Fibroblast of the conjunctiva (primary cell): ENCODE data around the gene MORN3.
"Not testable (repeated sequence)": the region's sequence is repeated elsewhere in the genome, so short reads cannot be mapped to it uniquely, and the experiment has no call there.

ENCODE experiments used
- DNase-seq: peaks from one replicate; pipeline ENCODE4 v3.0.0-alpha.2; 2010; ENCODE audit warnings: low read depth

The MORN3 gene, protein sequence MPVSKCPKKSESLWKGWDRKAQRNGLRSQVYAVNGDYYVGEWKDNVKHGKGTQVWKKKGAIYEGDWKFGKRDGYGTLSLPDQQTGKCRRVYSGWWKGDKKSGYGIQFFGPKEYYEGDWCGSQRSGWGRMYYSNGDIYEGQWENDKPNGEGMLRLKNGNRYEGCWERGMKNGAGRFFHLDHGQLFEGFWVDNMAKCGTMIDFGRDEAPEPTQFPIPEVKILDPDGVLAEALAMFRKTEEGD

DNA sequence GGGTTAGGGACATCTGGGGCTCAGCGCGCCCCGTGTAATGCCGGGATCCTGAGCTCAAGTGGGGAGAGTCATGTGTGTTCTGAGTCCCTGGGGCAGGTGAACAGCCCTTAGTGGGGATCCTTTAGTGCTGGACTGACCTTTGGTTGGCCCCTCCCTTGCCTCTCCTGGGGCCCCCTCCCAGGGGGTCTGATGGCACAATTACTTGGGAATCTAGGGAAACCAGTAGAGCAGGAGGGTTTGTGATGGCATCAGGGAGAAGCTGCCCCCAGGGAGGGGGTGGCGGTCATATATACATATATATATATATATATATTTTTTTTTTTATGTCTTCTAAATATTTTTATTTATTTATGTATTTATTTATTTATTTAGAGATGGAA lies at the start of gene MORN3:
Gene MORN3 (minus strand): TSS at position 134 of the 380 bp plus-strand sequence. CDS start 171 bp downstream, outside the sequence.
- no peak for DNase-seq

DNA sequence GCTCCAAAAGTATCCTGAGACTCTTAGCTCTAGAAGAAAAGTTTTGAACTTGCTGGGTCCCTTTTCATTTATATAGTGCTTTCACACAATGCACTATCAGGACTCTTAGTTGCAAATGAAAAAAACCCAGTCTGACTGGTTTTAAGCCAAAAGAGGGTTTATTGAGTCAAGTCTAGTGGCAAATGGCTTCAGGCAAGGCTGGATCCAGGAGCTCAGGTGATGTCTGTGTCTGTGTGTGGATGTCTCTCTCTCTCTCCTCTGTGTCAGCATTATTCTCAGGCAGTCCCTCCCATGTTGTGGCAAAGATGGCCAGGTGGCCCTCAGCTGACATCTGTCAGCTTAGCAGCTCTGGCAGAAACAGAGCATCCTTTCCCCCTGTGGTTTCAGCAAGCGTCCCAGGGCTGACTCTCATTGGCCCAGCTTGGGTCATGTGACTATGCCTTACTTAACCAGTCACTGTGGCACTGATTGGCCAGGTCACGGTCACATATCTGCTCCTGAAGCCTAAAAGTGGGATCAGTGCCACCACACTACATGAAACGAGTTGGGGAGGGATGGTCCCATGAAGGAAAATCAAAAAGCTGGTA lies 49.3 kb upstream of the MORN3 start:
- no peak for DNase-seq

DNA sequence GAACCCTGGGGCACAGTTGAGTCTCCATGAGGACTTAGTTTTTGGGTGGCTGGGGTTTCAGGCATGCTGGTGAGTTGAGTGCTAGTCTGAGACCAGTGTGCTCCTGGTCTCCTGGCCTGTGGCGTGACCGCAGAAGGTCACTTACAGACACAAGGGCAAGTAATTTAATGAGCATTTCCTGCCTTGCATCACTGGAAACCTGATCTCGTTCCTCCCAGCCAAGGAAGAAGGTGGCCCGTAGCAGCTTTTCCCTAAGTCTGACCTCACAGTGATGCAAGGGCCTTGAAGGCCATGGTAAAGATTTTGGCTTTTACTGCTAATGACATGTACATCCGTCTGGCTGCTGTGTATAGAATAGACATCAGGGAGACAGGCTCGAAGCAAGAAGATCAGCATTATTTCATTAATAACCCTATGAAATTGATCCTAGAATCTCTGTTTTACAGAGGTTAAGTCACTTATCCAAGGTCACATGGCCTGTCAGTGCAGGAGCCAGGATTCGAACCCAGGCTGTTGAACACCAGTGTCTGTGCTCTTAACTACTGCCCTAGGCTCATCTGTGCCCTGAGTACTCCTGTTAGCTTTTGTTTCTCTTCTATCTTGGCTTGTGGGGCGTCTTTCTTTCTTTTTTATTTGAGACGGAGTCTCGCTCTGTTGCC lies 47.7 kb upstream of the MORN3 start:
- DNase-seq: peak; percentile 87

DNA sequence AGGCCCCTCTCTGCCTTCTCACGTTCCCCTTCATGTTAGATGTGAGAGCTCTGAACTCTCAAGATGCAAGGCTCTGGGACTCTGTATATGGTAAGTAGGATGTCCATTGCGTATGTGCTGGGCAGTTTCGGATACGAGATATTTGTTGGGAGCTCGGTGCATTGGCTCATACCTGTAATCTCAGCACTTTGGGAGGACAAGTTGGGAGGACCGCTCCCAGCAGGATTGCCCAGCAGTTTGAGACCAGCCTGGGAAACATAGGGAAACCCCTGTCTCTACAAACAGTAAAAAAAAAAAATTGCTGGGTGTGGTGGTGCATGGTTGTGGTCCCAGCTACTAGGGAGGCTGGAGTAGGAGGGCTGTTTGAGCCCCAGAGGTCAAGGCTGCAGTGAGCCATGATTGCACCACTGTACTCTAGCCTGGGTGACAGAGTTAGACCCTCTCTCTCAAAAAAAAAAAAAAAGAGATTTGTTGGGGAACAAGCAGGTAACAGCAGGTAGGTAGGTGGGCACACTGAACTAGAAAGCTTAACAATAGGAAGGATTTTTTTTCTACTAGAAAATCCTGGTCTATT lies 46.5 kb upstream of the MORN3 start:
- no peak for DNase-seq

DNA sequence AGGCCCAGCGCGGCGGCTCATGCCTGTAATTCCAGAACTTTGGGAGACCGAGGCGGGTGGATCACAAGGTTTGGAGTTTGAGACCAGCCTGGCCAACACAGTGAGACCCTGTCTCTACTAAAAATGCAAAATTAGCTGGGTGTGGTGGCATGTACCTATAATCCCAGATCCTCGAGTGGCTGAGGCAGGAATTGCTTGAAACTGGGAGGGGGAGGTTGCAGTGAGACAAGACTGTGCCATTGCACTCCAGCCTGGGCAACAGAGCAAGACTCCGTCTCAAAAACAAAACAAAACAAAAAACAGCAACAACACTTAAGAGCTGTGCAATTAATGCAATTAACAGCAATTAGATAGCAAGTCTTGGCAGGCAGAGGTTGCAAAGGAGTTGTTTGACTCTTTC lies 45.6 kb upstream of the MORN3 start:
- not testable (repeated sequence) for DNase-seq

DNA sequence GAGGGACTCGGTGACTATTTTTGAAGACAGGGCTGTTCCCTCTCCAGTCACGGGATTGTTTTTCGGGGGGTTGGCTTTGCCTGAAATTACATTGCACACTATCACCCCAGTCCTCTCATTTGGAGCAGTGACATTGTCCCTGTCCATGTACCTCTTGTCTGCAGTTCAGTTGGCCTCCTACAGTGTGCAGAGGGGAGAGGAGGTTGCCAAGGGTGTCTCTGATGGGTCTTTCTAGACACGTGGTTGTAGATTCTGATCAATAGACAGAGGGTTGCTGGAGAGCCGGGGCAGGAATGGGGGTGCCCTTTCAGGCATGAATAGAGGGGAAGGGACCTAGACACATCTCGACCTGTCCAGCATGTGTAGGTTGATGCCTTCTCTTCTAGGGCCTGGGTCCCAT lies 44.3 kb upstream of the MORN3 start:
- no peak for DNase-seq

DNA sequence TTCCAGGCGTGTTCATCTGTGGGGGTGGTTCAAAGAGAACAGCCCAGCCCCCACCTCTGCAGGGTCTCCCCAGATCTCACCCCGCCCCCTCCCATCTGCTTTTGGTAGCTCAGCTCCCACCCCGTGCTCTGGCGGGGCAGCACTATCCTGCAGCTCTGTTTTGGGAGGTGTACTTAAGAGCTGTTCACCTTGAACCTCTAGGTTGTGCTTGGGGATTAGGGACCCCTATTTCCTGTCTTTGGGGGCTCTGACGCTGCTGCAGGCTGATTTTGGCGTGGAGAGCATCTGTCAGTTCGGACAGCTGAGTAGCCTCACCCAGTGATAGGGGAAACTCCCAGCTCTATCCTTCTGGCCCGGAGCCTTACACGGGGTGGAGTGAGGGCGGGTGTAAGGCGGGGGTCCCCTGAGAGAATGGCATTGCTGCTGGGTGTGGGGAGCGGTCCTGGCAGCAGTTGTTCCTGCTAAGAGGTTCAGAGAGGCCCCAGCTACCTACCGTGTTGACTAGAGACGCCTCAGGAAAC lies 43.9 kb upstream of the MORN3 start:
- no peak for DNase-seq

DNA sequence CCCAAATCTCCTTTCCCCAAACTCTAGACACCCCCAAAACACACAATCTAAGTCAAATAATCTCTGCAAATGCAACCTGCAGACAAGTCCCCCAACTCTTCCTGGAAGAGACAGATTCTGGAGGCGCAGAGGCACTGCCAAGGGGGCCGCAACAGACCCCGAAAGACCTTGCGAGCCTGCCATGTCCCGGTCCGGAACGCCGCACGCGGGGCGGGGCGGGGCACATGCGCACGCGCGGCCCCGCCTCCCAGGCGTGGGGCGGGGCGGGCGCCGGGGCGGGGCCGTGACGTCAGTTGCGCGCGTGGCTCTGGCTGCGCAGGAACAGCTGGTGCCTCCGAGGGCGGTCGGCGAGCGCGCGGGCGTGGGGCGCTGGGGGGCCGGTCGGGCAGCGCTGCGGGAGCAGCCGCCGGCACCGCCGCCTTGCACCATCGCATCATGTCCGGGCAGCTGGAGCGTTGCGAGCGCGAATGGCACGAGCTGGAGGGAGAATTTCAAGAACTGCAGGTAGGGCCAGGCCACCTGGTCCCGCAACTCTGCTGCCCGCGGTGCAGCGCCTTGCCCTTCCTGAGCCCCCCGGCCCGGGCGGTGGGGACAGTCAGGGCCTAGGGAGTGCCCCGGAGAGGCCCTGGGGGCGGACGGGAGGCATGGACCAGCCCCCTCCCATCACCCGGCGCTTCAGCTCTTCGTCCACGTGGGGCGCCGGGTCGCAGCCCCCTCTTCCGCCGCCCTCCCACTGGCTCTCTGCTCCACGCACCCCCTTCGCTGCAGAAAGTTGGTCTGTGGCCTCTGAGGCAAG lies 43.2 kb upstream of the MORN3 start, which contains the start of gene TMEM120B:
Gene TMEM120B (plus strand): TSS at position 292 of the 796 bp plus-strand sequence. CDS start 144 bp downstream, at position 436.
- DNase-seq: peak; percentile 31

DNA sequence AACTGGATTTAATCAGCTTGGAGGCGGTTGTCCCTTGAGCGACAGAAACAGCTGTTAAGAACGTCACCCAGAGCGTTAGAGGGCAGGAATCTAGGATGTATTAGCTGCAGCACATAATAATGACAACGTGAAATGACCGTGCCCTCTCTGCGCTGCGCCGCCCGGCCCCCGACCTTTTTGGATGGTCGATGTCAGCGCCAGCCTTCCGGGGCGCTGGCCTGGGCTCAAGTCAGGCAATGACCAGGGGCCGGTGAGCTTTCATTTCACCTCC lies 42.7 kb upstream of the MORN3 start:
- DNase-seq: no peak

DNA sequence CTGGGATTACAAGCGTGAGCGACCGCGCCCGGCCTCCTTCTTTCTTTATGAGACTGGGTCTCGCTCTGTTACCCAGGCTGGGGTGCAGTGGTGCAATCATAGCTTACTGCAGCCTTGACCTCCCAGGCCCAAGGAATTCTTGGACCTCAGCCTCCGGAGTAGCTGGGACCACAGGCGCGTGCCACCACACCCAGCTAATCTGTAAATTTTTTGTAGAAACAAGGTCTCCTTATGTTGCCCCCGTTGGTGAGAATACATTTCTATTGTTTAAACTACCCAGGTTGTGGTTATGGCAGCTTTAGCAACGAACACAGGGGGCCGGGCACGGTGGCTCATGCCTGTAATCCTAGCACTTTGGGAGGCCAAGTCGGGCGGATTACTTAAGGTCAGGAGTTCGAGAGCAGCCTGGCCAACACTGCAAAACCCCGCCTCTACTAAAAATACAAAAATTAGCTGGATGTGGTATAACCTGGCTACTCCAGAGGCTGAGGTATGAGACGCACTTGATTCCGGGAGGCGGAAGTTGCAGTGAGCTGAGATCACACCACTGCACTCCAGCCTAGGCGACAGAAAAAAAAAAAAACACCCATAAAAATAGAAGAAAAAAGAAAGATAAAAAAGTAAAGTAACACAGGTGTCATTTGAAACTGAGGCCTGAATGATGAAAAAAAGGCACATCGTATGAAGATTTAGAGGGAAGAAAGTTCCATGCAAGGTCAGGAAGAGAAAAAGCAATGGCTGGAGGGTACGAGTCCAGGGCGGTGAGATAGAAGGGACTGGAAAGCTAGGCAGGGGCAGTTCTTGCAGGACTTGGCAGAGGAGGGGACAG lies 42.1 kb upstream of the MORN3 start:
- DNase-seq: no peak

DNA sequence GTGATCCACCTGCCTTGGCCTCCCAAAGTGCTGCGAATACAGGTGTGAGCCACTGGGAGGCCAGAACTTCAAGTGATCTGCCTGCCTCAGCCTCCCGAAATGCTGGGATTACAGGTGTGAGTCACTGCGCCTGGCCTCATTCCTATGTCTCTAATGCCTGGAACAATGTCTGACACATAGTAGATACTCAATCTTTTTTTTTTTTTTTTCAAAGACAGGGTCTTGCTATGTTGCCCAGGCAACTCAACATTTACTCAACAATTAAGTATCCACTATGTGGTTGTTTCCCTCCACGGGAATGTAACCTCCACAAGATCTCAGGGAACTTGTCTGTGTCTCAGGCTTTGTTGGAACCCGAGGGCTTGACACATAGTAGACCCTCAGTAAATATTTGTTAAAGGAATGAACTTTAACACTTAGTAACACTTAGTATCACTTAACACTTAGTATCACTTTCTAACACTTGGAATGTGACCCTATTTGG lies 40.1 kb upstream of the MORN3 start:
- peak; percentile 16 for DNase-seq

DNA sequence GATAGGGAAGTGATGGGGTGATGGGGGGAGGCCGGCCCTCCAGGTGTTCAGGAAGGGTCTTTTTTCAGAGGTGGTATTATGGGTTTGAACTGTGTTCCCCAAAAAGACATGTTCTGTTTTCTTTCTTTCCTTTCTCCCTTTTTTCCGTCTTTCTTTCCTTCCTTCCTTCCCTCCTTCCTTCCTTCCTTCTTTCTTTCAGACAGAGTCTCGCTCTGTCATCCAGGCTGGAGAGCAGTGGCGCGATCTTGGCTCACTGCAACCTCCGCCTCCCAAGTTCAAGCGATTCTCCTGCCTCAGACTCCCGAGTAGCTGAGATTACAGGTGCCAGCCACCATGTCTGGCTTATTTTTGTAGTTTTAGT lies 39.6 kb upstream of the MORN3 start:
- DNase-seq: not testable (repeated sequence)

DNA sequence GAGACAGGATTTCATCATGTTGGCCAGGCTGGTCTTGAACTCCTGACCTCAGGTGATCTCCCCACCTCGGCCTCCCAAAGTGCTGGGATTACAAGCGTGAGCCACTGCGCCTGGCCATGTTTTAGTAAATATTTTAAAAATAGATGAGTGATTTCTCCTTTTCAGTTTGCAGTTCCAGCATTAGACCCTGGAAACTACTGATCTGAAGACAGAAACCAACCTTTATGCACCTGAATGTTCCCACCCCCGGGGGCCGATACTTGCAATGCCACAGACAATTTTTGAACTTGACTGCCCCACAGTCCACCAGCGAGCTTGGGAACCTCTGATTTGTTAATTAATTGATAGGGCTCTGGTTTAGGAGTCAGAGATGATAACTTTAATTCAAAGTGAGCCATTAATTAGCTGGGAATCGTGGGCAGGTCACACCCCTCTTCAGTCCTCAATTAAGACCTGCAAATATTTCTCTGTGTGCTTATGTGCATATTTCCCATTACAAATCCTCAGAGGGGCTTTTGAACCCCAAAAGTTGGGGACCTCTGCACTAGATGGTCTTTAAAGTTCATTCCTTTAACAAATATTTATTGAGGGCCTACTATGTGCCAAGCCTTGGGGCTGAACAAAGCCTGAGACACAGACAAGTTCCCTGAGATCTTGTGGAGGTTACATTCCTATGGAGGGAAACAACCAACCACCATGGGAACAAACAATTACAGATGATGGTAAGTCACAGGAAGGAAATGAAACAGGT lies 39.0 kb upstream of the MORN3 start:
- no peak for DNase-seq

DNA sequence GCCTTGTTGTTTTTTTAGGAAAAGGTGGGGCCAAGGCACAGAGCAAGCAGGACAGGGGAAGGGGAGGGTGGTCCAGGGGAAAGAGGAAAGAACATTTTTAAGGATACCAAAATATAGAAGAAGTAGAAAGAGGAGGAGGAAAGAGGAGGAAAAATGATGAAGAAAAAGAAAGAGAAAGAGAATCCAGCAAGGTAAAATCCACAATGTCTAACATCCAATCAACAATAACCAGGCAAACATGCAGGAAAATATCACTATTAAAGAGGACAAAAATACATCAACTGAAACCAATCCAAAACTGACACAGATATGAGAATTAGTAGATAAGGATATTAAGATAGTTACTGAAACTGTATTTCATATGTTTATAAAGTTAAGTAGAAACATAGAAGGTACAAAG lies 36.1 kb upstream of the MORN3 start:
- no peak for DNase-seq

DNA sequence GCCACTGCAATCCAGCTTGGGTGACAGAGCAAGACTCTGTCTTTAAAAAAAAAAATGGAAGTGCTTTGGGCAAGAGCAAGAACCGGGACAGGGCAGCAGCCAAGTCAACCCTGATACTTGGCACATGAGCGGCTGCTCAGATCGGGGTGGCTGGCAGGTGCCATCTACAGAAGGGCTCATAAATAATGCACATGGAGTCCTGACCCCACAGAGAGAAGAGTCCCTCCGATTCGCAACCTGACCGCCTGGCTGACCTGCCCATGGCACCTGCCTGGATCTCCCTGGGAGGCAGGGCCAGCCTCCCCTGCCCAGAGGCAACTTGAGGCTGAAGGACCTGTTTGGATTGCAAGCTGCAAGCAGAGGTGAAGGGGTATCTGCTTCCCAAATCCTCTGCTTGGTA lies 33.5 kb upstream of the MORN3 start:
- DNase-seq: no peak

DNA sequence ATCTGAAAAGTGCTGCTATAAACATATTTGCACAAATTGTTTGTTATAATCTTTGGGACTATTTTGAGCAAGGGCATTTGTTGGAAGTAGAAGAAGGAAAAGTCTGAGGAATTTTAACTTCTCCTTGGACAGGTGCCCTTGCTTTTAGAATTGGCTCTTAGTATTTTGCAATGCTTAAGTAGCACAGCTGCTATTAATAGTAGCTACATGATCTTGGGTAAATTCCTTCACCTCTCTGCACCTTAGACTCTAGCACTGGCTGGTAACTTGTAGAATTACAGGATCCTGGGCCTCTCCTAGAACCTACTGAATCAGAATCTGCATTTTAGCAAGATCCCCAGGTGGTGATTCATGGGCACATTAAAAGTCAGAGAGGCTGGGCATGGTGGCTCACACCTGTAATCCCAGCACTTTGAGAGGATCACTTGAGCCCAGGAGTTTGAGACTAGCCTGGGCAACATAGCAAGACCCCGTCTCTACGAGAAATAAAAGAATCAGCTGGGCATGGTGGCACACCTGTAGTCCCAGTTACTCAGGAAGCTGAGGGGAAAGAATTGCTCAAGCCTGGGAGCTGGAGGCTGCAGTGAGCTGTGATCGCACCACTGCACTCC lies 32.3 kb upstream of the MORN3 start:
- no peak for DNase-seq

DNA sequence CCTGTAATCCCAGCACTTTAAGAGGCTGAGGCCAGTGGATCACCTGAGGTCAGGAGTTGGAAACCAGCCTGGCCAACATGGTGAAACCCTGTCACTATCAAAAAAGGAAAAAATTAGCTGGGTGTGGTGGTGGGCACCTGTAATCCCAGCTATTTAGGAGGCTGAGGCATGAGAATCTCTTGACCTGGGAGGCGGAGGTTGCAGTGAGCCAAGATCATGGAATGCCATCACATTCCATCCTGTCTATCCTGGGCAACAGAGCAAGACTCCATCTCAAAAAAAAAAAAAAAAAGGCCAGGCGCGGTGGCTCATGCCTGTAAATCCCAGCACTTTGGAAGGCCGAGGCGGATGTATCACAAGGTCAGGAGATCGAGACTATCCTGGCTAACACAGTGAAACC lies 28.4 kb upstream of the MORN3 start:
- not testable (repeated sequence) for DNase-seq

DNA sequence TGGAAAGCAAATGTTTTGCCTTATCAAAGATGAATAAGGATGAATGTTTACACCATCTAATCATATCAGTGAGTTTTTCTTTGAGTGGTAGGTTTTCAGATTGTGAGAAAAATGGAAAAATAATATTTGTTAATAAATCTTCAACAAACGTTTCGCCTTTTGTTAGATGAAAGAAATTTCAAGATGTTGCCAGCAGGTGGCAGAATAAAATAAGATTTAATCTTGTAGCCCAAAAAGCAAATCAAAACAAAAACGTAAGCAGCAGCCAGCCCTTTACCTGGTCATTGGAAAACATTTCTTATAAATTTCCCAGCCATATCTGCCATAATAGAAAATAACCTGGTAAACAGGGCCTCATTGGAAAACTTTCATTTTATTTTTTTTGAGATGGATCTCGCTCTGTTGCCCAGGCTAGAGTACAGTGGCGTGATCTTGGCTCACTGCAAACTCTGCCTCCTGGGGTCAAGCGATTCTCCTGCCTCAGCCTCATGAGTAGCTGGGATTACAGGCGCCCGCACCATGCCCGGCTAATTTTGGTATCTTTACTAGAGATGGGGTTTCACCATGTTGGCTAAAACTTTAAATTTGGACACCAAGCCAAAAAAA lies 27.7 kb upstream of the MORN3 start:
- DNase-seq: peak; percentile 27

DNA sequence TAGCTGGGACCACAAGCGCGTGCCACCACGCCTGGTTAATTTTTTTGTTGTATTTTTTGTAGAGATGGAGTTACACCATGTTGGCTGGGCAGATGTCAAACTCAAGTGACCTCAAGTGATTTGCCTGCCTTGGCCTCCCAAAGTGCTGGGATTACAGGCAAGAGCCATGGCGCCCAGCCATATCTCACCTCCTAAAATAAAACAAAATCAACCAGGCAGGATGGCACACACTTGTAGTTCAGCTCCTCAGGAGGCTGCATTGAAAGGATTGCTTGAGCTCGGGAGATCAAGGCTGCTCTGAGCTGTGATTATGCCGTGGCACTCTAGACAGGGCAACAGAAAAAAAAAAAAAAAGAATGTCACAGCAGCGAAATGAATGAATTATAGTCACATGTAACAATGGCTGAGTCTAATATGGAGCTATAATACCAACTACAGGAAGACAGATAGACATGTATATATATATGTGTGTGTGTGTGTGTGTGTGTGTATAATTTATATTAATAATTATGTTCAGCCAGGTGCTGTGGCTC lies 23.8 kb upstream of the MORN3 start:
- no peak for DNase-seq
